Fibroblast of lung (primary cell): ENCODE measurements around the gene SH3BP4. TPM values are rescaled to one million over a fixed set of nuclear protein-coding genes. Genes with fewer than 3 reads are reported as not detected.

ENCODE experiments used
- DNase-seq, 2 donors: peaks; one replicate each; pipeline versions ENCODE4 v3.0.0 to v3.0.0-alpha.2; 2010; ENCODE audit warnings: low read depth in 2 of 2
- H2AFZ ChIP-seq: 2 replicates; pipeline ENCODE4 v1.5.1; 2012; ENCODE audit warnings: low read length, control low read depth, inconsistent platforms
- H3K27ac ChIP-seq: 2 replicates; pipeline ENCODE4 v1.5.1; 2011; ENCODE audit warnings: low read length, control low read depth; ENCODE audit not compliant: insufficient read depth
- H3K27me3 ChIP-seq: 2 replicates; pipeline ENCODE4 v1.5.1; 2011; ENCODE audit warnings: mild to moderate bottlenecking, low read length; ENCODE audit not compliant: control insufficient read depth, insufficient read depth
- H3K36me3 ChIP-seq: 2 replicates; pipeline ENCODE4 v1.5.1; 2011; ENCODE audit warnings: low read length; ENCODE audit not compliant: control insufficient read depth, insufficient read depth
- H3K4me1 ChIP-seq: 2 replicates; pipeline ENCODE4 v1.5.1; 2011; ENCODE audit warnings: low read length; ENCODE audit not compliant: control insufficient read depth, insufficient read depth; ENCODE audit errors: extremely low read depth
- H3K4me2 ChIP-seq: 2 replicates; pipeline ENCODE4 v1.5.1; 2011; ENCODE audit warnings: low read length, control low read depth; ENCODE audit not compliant: insufficient read depth; ENCODE audit errors: extremely low read depth
- H3K4me3 ChIP-seq, 4 experiments: fragments of 200-600 bp in 1 of 4; sonication (generic) in 1 of 4; replicated peaks in 1 of 4; 2 replicates each; pipeline ENCODE4 v1.5.1; 2011 to 2016; ENCODE audit warnings: low read length in 4 of 4, low read depth in 3 of 4, mild to moderate bottlenecking in 3 of 4, control low read depth in 2 of 4, inconsistent platforms in 1 of 4, mixed read lengths in 1 of 4; ENCODE audit not compliant: insufficient read depth in 1 of 4; ENCODE audit errors: control extremely low read depth in 1 of 4
- H3K79me2 ChIP-seq: 2 replicates; pipeline ENCODE4 v1.5.1; 2012; ENCODE audit warnings: mild to moderate bottlenecking, low read length, inconsistent platforms; ENCODE audit not compliant: control insufficient read depth, insufficient read depth
- H3K9ac ChIP-seq: 2 replicates; pipeline ENCODE4 v1.5.1; 2011; ENCODE audit warnings: mild to moderate bottlenecking, low read length, control low read depth; ENCODE audit not compliant: insufficient read depth
- H3K9me3 ChIP-seq: 2 replicates; pipeline ENCODE4 v1.5.1; 2012; ENCODE audit warnings: low read depth, low read length; ENCODE audit not compliant: control insufficient read depth, insufficient read depth
- H4K20me1 ChIP-seq: 2 replicates; pipeline ENCODE4 v1.5.1; 2011; ENCODE audit warnings: low read length; ENCODE audit not compliant: control insufficient read depth, insufficient read depth; ENCODE audit errors: extremely low read depth
- CTCF ChIP-seq, 2 donors: IDR thresholded peaks in 1 of 2; conservative IDR thresholded peaks in 1 of 2; 1 replicate in 1 of 2; 2 replicates in 1 of 2; pipeline ENCODE4 v1.5.1; 2011 to 2012; ENCODE audit warnings: low read length in 2 of 2, control low read depth in 1 of 2, inconsistent platforms in 1 of 2, low read depth in 1 of 2, mild to moderate bottlenecking in 1 of 2
- EZH2 ChIP-seq: IDR thresholded peaks from 2 replicates; pipeline ENCODE4 v1.5.1; 2012; ENCODE audit warnings: low read length, control low read depth, mild to moderate bottlenecking; ENCODE audit errors: missing control alignments
- polyA plus RNA-seq, 2 donors: library from polyadenylated mRNA; depleted of rRNA in 1 of 2; stranded (reverse) in 1 of 2; unstranded in 1 of 2; fragments of >200 nt; gene quantifications; 2 replicates each; pipeline ENCODE4 v1.2.1, GENCODE V29; 2011 to 2012; ENCODE audit warnings: missing spikeins in 1 of 2
- total RNA-seq: library from RNA; depleted of rRNA; stranded (reverse); fragments of >200 nt; gene quantifications from 2 replicates; pipeline ENCODE4 v1.2.1, GENCODE V29; 2014

The SH3BP4 gene
- total and polyA plus RNA-seq, 2 donors (not counting 1 experiment from before 2014, with no cell fraction given), result 74.8 to 86.6 TPM

GRCh38 chr2:235028646-235029045 lies 76.8 kb downstream of the SH3BP4 start:
- Histone ChIP-seq H3K4me2 (no peak overlapping the region), H4K20me1 (peaks cover 3% of the 10 kb centered on the region)

GRCh38 chr2:235029054-235029453 lies 77.2 kb downstream of the SH3BP4 start:
- peaks cover 3% of the 10 kb centered on the region for H4K20me1 ChIP-seq
- H3K27me3 ChIP-seq, result no peaks in the 10 kb centered on the region
- no peak overlapping the region for H3K4me2 ChIP-seq
- peaks cover 100% of the 10 kb centered on the region for H3K79me2 ChIP-seq
- H3K4me1 ChIP-seq, result peaks cover 35% of the 10 kb centered on the region
- H2AFZ ChIP-seq, result no peak overlapping the region
- peaks cover 16% of the 10 kb centered on the region for H3K36me3 ChIP-seq
- H3K4me3 ChIP-seq, result no peak overlapping the region
- TF ChIP-seq CTCF (conservative IDR thresholded peaks at IDR 0.05 in 1 of 2, IDR thresholded peaks at IDR 0.05 in 1 of 2; ENCODE audit: low read depth in 1 of 2, low read length in 2 of 2), result no peak
- no peak for TF ChIP-seq EZH2
- H3K9ac ChIP-seq, result no peak overlapping the region
- H3K27ac ChIP-seq, result no peak overlapping the region
- no peak for DNase-seq
- no peaks in the 10 kb centered on the region for H3K9me3 ChIP-seq

More at GRCh38 chr2:235028646-235029045, 76.8 kb downstream of the SH3BP4 start:
- H3K27me3 ChIP-seq, result no peaks in the 10 kb centered on the region
- no peaks in the 10 kb centered on the region for H3K9me3 ChIP-seq
- H3K36me3 ChIP-seq, result peaks cover 16% of the 10 kb centered on the region
- no peak overlapping the region for H3K27ac ChIP-seq
- peaks cover 36% of the 10 kb centered on the region for H3K4me1 ChIP-seq
- peaks cover 100% of the 10 kb centered on the region for H3K79me2 ChIP-seq
- H3K9ac ChIP-seq, result no peak overlapping the region
- H3K4me3 ChIP-seq, result no peak overlapping the region
- no peak overlapping the region for H2AFZ ChIP-seq
- DNase-seq, result no peak
- TF ChIP-seq EZH2 (no peak), CTCF (conservative IDR thresholded peaks at IDR 0.05 in 1 of 2, IDR thresholded peaks at IDR 0.05 in 1 of 2; ENCODE audit: low read depth in 1 of 2, low read length in 2 of 2) (no peak)

GRCh38 chr2:235030126-235030525 lies 78.3 kb downstream of the SH3BP4 start:
- Histone ChIP-seq H3K4me2 (no peak overlapping the region), H3K4me1 (peaks cover 24% of the 10 kb centered on the region), H4K20me1 (peaks cover 3% of the 10 kb centered on the region), H3K27ac (no peak overlapping the region), H3K79me2 (peaks cover 100% of the 10 kb centered on the region), H3K9me3 (no peaks in the 10 kb centered on the region), H2AFZ (no peak overlapping the region), H3K27me3 (no peaks in the 10 kb centered on the region), H3K9ac (no peak overlapping the region), H3K4me3 (no peak overlapping the region), H3K36me3 (peaks cover 18% of the 10 kb centered on the region)
- DNase-seq, result no peak
- TF ChIP-seq EZH2, result no peak
